Muscle layer of colon (tissue), 2 donors: ENCODE data around the gene ABCG2.
"Not testable (repeated sequence)": the region's sequence is repeated elsewhere in the genome, so short reads cannot be mapped to it uniquely, and the experiment has no call there.

Experiments used
- H3K27ac ChIP-seq: one replicate; pipeline ENCODE4 v1.7.0; 2013; ENCODE audit warnings: low read depth, mild to moderate bottlenecking, low read length, moderate library complexity
- H3K27me3 ChIP-seq, 2 donors: one replicate each; pipeline ENCODE4 v1.7.0; 2013; ENCODE audit warnings: low read length in 2 of 2, mild to moderate bottlenecking in 2 of 2; ENCODE audit not compliant: insufficient read depth in 2 of 2, control insufficient read depth in 1 of 2
- H3K36me3 ChIP-seq: one replicate; pipeline ENCODE4 v1.7.0; 2013; ENCODE audit warnings: mild to moderate bottlenecking, low read length; ENCODE audit not compliant: insufficient read depth
- H3K4me1 ChIP-seq: one replicate; pipeline ENCODE4 v1.7.0; 2013; ENCODE audit warnings: mild to moderate bottlenecking, low read length; ENCODE audit not compliant: insufficient read depth
- H3K4me3 ChIP-seq, 2 donors: one replicate each; pipeline ENCODE4 v1.7.0; 2013; ENCODE audit warnings: low read length in 2 of 2, low read depth in 1 of 2, mild to moderate bottlenecking in 1 of 2, moderate library complexity in 1 of 2
- H3K9ac ChIP-seq: one replicate; pipeline ENCODE4 v1.7.0; 2013; ENCODE audit warnings: low read length
- H3K9me3 ChIP-seq: one replicate; pipeline ENCODE4 v1.7.0; 2013; ENCODE audit warnings: mild to moderate bottlenecking, low read length
- donor health status: abdominal sarcoma.
- donor health status: Adenocarcinoma of cecum.

Gene ABCG2

GRCh38 chr4:88109123-88109881 lies 49.1 kb downstream of the ABCG2 start:
- no peak overlapping the region for H3K9ac ChIP-seq
- H3K9me3 ChIP-seq, result no peaks in the 10 kb centered on the region
- no peaks in the 10 kb centered on the region for H3K4me1 ChIP-seq
- no peak overlapping the region for H3K4me3 ChIP-seq
- H3K27ac ChIP-seq, result no peak overlapping the region
- H3K36me3 ChIP-seq, result no peaks in the 10 kb centered on the region
- no peaks in the 10 kb centered on the region for H3K27me3 ChIP-seq

GRCh38 chr4:88108747-88109122 lies 49.7 kb downstream of the ABCG2 start:
- Histone ChIP-seq H3K9me3 (no peaks in the 10 kb centered on the region), H3K36me3 (no peaks in the 10 kb centered on the region), H3K27ac (no peak overlapping the region)

DNA sequence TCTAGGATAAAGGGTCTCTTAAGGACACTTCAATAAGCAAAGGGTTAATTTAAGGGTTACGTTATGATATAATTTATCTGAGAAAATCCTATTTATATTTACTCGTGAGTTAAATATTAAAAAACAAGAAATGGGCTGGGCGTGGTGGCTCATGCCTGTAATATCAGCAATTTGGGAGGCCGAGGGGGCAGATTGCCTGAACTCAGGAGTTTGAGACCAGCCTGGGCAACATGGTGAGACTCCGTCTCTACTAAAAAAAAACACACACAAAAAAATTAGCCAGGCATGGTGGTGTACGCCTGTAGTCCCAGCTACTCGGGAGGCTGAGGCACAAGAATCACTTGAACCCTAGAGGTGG lies 50.4 kb downstream of the ABCG2 start:
- not testable (repeated sequence) for H3K27ac ChIP-seq

More at GRCh38 chr4:88108747-88109122, 49.7 kb downstream of the ABCG2 start:
- Histone ChIP-seq H3K9ac (no peak overlapping the region), H3K27me3 (no peaks in the 10 kb centered on the region), H3K4me3 (no peak overlapping the region), H3K4me1 (no peaks in the 10 kb centered on the region)

DNA sequence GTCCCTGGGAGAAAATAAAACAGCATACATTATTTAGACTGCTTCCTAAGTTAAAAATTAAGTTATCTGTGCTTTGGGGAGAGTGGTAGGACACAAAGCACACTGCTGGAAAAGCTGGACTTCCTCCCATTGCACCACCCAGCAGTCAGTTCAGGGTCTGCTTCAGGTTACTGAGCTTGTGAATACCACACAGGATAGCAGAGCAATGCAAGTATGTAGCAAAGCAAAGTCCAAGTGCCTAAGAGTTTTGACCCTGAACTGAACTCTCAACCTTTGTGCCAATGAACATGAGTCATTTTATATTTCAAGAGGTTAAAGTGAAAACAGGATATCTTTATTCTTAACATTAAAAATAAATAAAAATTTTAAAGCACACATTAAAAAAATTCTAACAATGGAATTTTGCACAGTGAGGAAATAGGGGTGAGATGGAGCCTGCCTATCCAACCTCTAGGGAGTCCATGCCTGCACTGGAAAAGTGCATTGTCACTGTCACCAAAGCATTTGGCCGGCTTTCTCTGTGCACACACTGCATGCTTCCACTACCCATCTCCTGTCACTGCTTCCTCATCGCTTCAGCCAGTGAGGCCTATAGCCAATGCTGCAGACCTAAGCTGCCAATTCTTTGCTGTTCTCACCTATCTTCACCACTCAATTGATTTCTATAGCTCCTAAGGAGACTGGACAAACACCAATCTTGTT lies 50.9 kb downstream of the ABCG2 start:
- Histone ChIP-seq H3K27ac (no peak overlapping the region), H3K4me1 (no peaks in the 10 kb centered on the region), H3K9me3 (no peaks in the 10 kb centered on the region), H3K27me3 (no peaks in the 10 kb centered on the region), H3K4me3 (no peak overlapping the region), H3K36me3 (no peaks in the 10 kb centered on the region), H3K9ac (no peak overlapping the region)

More for the DNA sequence above, 50.4 kb downstream of the ABCG2 start:
- H3K9me3 ChIP-seq, H3K27me3 ChIP-seq, H3K9ac ChIP-seq, H3K4me1 ChIP-seq, H3K4me3 ChIP-seq, H3K36me3 ChIP-seq: not testable (repeated sequence)

DNA sequence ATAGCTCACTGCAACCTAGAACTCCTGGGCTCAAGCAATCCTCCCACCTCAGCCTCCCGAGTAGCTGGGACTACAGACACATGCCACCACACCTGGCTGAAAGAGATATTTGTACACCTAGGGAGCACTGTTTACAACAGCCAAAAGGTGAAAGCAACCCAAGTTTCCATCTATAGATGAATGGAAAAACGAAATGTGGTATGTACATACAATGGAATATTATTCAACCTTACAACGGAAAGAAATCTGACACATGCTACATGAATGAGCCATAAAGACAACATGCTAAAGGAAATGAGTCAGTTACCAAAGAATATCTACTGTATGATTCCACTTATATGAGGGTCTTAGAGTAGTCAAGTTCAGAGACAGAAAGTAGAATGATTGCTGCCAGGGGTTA lies 52.2 kb downstream of the ABCG2 start:
- Histone ChIP-seq H3K27me3 (no peaks in the 10 kb centered on the region), H3K4me1 (no peaks in the 10 kb centered on the region), H3K27ac (no peak overlapping the region), H3K9me3 (no peaks in the 10 kb centered on the region), H3K9ac (no peak overlapping the region), H3K36me3 (no peaks in the 10 kb centered on the region), H3K4me3 (no peak overlapping the region)

GRCh38 chr4:88104902-88105610 lies 53.4 kb downstream of the ABCG2 start:
- Histone ChIP-seq H3K4me1 (no peaks in the 10 kb centered on the region), H3K27ac (no peak overlapping the region), H3K4me3 (no peak overlapping the region), H3K36me3 (no peaks in the 10 kb centered on the region), H3K27me3 (no peaks in the 10 kb centered on the region), H3K9me3 (no peaks in the 10 kb centered on the region), H3K9ac (no peak overlapping the region)

DNA sequence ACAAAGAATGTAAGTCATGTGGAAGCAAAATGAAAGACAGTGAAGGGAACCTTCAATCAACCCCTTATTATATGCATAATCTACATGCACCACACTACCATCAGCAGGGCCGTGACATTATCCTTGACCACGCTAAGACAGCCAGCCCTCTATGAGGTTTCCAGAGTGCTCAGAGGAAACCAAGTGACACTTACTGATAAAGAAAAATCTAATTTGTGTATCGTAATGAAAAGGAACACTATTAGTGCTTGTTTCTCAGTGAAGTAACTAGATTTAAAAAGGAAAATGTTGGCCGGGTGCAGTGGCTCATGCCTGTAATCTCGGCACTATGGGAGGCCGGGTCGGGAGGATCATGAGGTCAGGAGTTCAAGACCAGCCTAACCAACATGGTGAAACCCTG lies 56.4 kb downstream of the ABCG2 start:
- H3K27me3 ChIP-seq, result no peaks in the 10 kb centered on the region
- no peak overlapping the region for H3K27ac ChIP-seq
- H3K36me3 ChIP-seq, result no peaks in the 10 kb centered on the region
- H3K9ac ChIP-seq, result no peak overlapping the region
- no peaks in the 10 kb centered on the region for H3K4me1 ChIP-seq
- H3K9me3 ChIP-seq, result no peaks in the 10 kb centered on the region
- H3K4me3 ChIP-seq, result no peak overlapping the region

DNA sequence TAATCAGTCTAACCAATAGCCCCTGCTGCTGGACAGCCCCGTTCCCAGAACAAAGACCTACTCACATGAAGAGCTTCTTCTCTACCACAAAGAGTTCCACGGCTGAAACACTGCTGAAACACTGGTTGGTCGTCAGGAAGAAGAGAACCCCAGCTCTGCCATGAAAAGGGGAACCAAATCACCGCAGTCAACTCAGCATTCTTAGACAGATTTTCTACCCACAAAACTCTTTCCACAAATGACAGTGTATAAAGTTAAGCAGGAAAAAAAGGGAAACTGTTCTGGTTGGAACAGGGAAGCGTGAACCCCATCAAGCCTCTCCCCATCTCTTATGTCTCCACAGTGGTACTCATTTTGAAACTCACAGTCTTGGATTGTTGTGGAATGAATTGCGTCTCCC lies 57.3 kb downstream of the ABCG2 start:
- Histone ChIP-seq H3K36me3 (no peaks in the 10 kb centered on the region), H3K27me3 (no peaks in the 10 kb centered on the region), H3K27ac (no peak overlapping the region), H3K4me1 (no peaks in the 10 kb centered on the region), H3K4me3 (no peak overlapping the region), H3K9ac (no peak overlapping the region), H3K9me3 (no peaks in the 10 kb centered on the region)

DNA sequence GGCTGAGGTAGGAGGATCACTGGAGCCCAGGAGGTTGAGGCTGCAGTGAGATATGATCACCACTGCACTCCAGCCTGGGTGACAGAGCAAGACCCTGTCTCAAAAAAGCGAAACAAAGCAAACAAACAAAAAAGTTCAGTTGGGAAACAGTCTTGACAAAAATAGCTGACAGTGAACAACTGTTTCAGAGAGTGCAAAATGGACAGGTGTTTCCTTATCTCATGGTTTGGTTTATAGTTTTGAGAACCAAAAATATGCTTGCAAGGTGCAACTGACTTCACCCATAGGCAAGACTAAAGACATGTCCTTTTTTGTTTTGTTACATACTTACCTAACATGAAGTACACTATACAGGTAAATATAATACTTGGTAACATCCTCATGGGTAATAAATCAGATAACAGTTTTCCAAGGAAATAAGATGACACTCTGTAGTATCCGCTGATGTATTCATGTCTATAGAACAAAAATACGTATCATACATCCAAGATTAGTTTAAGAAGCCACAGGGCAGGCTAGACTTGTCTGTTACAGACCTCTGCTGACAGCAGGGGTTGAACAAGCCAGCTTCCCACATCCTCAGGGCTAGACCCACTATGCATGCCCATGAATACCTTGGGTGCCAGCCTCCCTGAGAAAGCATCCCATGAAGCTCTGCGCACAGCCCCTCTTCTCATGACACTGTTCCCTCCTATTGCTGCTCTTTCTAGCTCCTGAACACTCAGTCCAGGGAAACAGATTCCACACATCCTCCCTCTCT lies 59.3 kb downstream of the ABCG2 start:
- H3K27ac ChIP-seq, result no peak overlapping the region

GRCh38 chr4:88097781-88098180 lies 60.7 kb downstream of the ABCG2 start:
- Histone ChIP-seq H3K9me3 (no peaks in the 10 kb centered on the region), H3K4me1 (no peaks in the 10 kb centered on the region), H3K9ac (no peak overlapping the region), H3K36me3 (no peaks in the 10 kb centered on the region), H3K27me3 (no peaks in the 10 kb centered on the region), H3K27ac (no peak overlapping the region), H3K4me3 (no peak overlapping the region)

More for the DNA sequence above, 59.3 kb downstream of the ABCG2 start:
- H3K4me1 ChIP-seq, result no peaks in the 10 kb centered on the region
- H3K9ac ChIP-seq, result no peak overlapping the region
- H3K36me3 ChIP-seq, result no peaks in the 10 kb centered on the region
- no peaks in the 10 kb centered on the region for H3K9me3 ChIP-seq
- no peak overlapping the region for H3K4me3 ChIP-seq
- H3K27me3 ChIP-seq, result no peaks in the 10 kb centered on the region

GRCh38 chr4:88097301-88097700 lies 61.1 kb downstream of the ABCG2 start:
- H3K9me3 ChIP-seq, result no peaks in the 10 kb centered on the region
- no peaks in the 10 kb centered on the region for H3K4me1 ChIP-seq
- H3K27me3 ChIP-seq, result no peaks in the 10 kb centered on the region
- H3K27ac ChIP-seq, result no peak overlapping the region
- no peaks in the 10 kb centered on the region for H3K36me3 ChIP-seq
- no peak overlapping the region for H3K9ac ChIP-seq
- no peak overlapping the region for H3K4me3 ChIP-seq
